ENCODE data around the gene CACNA2D1.

DNA sequence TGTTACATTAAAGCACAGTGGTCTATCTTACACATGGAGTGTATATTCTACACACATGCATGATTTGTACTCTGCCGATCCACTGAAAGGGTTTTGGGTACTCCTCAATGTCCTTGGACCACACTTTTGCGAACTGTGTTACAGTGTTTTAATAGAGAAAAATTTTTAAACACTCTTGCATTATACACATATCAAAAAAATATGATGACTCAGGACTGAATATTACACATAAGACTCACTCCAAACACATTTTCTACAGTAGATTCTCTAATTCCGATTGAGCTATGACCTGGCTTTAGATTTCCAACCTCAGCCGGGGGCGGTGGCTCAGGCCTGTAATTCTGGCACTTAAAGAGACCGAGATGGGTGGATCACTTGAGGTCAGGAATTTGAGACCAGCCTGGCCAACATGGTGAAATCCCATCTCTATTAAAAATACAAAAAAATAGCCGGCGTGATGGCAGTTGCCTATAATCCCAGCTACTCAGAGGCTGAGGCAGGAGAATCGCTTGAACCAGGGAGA is 222.4 kb downstream of the CACNA2D1 start:
- TF ChIP-seq POLR2A (IDR thresholded peaks at IDR 0.05): no peak
- TF ChIP-seq, protein P1, sequence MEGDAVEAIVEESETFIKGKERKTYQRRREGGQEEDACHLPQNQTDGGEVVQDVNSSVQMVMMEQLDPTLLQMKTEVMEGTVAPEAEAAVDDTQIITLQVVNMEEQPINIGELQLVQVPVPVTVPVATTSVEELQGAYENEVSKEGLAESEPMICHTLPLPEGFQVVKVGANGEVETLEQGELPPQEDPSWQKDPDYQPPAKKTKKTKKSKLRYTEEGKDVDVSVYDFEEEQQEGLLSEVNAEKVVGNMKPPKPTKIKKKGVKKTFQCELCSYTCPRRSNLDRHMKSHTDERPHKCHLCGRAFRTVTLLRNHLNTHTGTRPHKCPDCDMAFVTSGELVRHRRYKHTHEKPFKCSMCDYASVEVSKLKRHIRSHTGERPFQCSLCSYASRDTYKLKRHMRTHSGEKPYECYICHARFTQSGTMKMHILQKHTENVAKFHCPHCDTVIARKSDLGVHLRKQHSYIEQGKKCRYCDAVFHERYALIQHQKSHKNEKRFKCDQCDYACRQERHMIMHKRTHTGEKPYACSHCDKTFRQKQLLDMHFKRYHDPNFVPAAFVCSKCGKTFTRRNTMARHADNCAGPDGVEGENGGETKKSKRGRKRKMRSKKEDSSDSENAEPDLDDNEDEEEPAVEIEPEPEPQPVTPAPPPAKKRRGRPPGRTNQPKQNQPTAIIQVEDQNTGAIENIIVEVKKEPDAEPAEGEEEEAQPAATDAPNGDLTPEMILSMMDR (IDR thresholded peaks at IDR 0.05): no peak
